HTERT RPE-1 (cell line): ENCODE measurements around the gene BACH2.
"Not testable (repeated sequence)": the region's sequence is repeated elsewhere in the genome, so short reads cannot be mapped to it uniquely, and the experiment has no call there.

Source experiments
- in situ Hi-C: fragments of 300-500 bp; cut with MboI; formaldehyde crosslinking; loops from 4 replicates; pipeline ENCODE4 v1.14.3; 2020; ENCODE audit warnings: low sequenced_read_pairs

Gene BACH2

GRCh38 chr6:89927791-89928550, 368.7 kb downstream of the BACH2 start:
- in situ Hi-C loops = no loop called here

GRCh38 chr6:89927264-89927663, 369.4 kb downstream of the BACH2 start:
- in situ Hi-C loops = no loop called here

GRCh38 chr6:89925826-89926225, 370.8 kb downstream of the BACH2 start:
- in situ Hi-C loops = no loop called here

- in situ Hi-C loops = no loop called here
Measured at GRCh38 chr6:89924231-89924630, 372.4 kb downstream of the BACH2 start.

- in situ Hi-C loops = no loop called here
Measured at GRCh38 chr6:89921691-89922090, 375.0 kb downstream of the BACH2 start.

GRCh38 chr6:89921197-89921596, 375.4 kb downstream of the BACH2 start:
- in situ Hi-C loops = no loop called here

- in situ Hi-C loops = no loop called here
Measured at GRCh38 chr6:89917801-89918366, 378.8 kb downstream of the BACH2 start.

- in situ Hi-C loops = no loop called here
Measured at GRCh38 chr6:89917216-89917615, 379.4 kb downstream of the BACH2 start.

GRCh38 chr6:89916136-89916920, 380.3 kb downstream of the BACH2 start:
- in situ Hi-C loops = no loop called here

GRCh38 chr6:89910902-89911240, 385.8 kb downstream of the BACH2 start:
- in situ Hi-C loops = no loop called here

GRCh38 chr6:89910001-89910901, 386.4 kb downstream of the BACH2 start:
- in situ Hi-C loops = not testable (repeated sequence)

- in situ Hi-C loops = no loop called here
Measured at GRCh38 chr6:89895276-89895874, 401.3 kb downstream of the BACH2 start.

GRCh38 chr6:89894169-89894568, 402.5 kb downstream of the BACH2 start, which contains the start of gene GJA10:
GJA10 (plus strand) TSS chr6:89894469; CDS start chr6:89894469, 0 bp downstream.
- in situ Hi-C loops = no loop called here

- in situ Hi-C loops = not testable (repeated sequence)
Measured at GRCh38 chr6:89892577-89892976, 404.1 kb downstream of the BACH2 start.

- in situ Hi-C loops = not testable (repeated sequence)
Measured at GRCh38 chr6:89890845-89891528, 405.7 kb downstream of the BACH2 start.

GRCh38 chr6:89888871-89889270, 407.8 kb downstream of the BACH2 start:
- in situ Hi-C loops = no loop called here

GRCh38 chr6:89888138-89888514, 408.5 kb downstream of the BACH2 start:
- in situ Hi-C loops = no loop called here

GRCh38 chr6:89887452-89888137, 409.0 kb downstream of the BACH2 start:
- in situ Hi-C loops = no loop called here

- in situ Hi-C loops = no loop called here
Measured at GRCh38 chr6:89886378-89887120, 410.1 kb downstream of the BACH2 start.
